ENCODE data around the gene IL19.

DNA sequence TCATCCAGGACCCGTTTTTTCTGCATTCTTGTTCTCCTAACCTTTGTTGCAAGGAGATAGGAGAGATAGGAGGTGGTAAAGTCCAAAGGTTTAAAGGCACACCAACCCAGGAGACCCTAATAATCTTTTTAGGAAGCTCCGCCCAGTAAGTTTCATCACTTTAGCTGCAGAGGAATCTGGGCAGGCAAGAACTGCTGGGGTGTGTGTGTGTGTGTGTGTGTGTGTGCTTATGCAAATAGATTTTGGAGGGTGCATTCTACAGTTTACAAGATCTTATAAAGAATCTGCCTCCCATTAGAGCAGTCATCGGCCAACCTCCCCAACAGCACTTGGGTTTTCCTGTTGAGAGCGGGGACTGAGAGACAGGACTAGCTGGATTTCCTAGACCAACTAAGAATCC is 5.7 kb downstream of the IL19 start:
- TF ChIP-seq TCF7L2 (IDR thresholded peaks at IDR 0.05; ENCODE audit: borderline replicate concordance, low read depth, low read length) (no peak), ZNF10 (tag by site-specific recombination; IDR thresholded peaks at IDR 0.05) (no peak), ZNF610 (tag by site-specific recombination; IDR thresholded peaks at IDR 0.05; ENCODE audit: borderline replicate concordance) (no peak), YY1 (tag by site-specific recombination; IDR thresholded peaks at IDR 0.05) (no peak), ZFP3 (tag by site-specific recombination; IDR thresholded peaks at IDR 0.05; ENCODE audit: low read depth) (no peak), ZNF350 (tag by site-specific recombination; IDR thresholded peaks at IDR 0.05) (no peak), ZNF146 (tag by site-specific recombination; IDR thresholded peaks at IDR 0.05) (no peak), ZBTB48 (tag by site-specific recombination; IDR thresholded peaks at IDR 0.05) (no peak), ZNF19 (tag by site-specific recombination; IDR thresholded peaks at IDR 0.05; ENCODE audit: low read depth) (no peak)
- TF ChIP-seq, protein P1, sequence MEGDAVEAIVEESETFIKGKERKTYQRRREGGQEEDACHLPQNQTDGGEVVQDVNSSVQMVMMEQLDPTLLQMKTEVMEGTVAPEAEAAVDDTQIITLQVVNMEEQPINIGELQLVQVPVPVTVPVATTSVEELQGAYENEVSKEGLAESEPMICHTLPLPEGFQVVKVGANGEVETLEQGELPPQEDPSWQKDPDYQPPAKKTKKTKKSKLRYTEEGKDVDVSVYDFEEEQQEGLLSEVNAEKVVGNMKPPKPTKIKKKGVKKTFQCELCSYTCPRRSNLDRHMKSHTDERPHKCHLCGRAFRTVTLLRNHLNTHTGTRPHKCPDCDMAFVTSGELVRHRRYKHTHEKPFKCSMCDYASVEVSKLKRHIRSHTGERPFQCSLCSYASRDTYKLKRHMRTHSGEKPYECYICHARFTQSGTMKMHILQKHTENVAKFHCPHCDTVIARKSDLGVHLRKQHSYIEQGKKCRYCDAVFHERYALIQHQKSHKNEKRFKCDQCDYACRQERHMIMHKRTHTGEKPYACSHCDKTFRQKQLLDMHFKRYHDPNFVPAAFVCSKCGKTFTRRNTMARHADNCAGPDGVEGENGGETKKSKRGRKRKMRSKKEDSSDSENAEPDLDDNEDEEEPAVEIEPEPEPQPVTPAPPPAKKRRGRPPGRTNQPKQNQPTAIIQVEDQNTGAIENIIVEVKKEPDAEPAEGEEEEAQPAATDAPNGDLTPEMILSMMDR (tag by site-specific recombination; IDR thresholded peaks at IDR 0.05) = no peak
- TF ChIP-seq, protein P2, sequence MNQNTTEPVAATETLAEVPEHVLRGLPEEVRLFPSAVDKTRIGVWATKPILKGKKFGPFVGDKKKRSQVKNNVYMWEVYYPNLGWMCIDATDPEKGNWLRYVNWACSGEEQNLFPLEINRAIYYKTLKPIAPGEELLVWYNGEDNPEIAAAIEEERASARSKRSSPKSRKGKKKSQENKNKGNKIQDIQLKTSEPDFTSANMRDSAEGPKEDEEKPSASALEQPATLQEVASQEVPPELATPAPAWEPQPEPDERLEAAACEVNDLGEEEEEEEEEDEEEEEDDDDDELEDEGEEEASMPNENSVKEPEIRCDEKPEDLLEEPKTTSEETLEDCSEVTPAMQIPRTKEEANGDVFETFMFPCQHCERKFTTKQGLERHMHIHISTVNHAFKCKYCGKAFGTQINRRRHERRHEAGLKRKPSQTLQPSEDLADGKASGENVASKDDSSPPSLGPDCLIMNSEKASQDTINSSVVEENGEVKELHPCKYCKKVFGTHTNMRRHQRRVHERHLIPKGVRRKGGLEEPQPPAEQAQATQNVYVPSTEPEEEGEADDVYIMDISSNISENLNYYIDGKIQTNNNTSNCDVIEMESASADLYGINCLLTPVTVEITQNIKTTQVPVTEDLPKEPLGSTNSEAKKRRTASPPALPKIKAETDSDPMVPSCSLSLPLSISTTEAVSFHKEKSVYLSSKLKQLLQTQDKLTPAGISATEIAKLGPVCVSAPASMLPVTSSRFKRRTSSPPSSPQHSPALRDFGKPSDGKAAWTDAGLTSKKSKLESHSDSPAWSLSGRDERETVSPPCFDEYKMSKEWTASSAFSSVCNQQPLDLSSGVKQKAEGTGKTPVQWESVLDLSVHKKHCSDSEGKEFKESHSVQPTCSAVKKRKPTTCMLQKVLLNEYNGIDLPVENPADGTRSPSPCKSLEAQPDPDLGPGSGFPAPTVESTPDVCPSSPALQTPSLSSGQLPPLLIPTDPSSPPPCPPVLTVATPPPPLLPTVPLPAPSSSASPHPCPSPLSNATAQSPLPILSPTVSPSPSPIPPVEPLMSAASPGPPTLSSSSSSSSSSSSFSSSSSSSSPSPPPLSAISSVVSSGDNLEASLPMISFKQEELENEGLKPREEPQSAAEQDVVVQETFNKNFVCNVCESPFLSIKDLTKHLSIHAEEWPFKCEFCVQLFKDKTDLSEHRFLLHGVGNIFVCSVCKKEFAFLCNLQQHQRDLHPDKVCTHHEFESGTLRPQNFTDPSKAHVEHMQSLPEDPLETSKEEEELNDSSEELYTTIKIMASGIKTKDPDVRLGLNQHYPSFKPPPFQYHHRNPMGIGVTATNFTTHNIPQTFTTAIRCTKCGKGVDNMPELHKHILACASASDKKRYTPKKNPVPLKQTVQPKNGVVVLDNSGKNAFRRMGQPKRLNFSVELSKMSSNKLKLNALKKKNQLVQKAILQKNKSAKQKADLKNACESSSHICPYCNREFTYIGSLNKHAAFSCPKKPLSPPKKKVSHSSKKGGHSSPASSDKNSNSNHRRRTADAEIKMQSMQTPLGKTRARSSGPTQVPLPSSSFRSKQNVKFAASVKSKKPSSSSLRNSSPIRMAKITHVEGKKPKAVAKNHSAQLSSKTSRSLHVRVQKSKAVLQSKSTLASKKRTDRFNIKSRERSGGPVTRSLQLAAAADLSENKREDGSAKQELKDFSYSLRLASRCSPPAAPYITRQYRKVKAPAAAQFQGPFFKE (tag by site-specific recombination; IDR thresholded peaks at IDR 0.05; ENCODE audit: borderline replicate concordance) = no peak
- TF ChIP-seq, protein P3, sequence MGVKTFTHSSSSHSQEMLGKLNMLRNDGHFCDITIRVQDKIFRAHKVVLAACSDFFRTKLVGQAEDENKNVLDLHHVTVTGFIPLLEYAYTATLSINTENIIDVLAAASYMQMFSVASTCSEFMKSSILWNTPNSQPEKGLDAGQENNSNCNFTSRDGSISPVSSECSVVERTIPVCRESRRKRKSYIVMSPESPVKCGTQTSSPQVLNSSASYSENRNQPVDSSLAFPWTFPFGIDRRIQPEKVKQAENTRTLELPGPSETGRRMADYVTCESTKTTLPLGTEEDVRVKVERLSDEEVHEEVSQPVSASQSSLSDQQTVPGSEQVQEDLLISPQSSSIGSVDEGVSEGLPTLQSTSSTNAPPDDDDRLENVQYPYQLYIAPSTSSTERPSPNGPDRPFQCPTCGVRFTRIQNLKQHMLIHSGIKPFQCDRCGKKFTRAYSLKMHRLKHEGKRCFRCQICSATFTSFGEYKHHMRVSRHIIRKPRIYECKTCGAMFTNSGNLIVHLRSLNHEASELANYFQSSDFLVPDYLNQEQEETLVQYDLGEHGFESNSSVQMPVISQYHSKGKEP (tag by site-specific recombination; IDR thresholded peaks at IDR 0.05) = no peak
- TF ChIP-seq, protein P4, sequence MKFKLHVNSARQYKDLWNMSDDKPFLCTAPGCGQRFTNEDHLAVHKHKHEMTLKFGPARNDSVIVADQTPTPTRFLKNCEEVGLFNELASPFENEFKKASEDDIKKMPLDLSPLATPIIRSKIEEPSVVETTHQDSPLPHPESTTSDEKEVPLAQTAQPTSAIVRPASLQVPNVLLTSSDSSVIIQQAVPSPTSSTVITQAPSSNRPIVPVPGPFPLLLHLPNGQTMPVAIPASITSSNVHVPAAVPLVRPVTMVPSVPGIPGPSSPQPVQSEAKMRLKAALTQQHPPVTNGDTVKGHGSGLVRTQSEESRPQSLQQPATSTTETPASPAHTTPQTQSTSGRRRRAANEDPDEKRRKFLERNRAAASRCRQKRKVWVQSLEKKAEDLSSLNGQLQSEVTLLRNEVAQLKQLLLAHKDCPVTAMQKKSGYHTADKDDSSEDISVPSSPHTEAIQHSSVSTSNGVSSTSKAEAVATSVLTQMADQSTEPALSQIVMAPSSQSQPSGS (tag by site-specific recombination; IDR thresholded peaks at IDR 0.05; ENCODE audit: low read depth) = no peak
